Hematopoietic multipotent progenitor cell treated with erythropoietin and hydrocortisone succinate and interleukin-3 and kit ligand, for 17 days (in vitro differentiated cells): ENCODE measurements around the gene C3orf22.
"Not testable (repeated sequence)": the region's sequence is repeated elsewhere in the genome, so short reads cannot be mapped to it uniquely, and the experiment has no call there.

Source experiments
- DNase-seq: peaks from one replicate; pipeline ENCODE4 v3.0.0-alpha.2; 2015; ENCODE audit warnings: low spot score

C3orf22 gene, protein sequence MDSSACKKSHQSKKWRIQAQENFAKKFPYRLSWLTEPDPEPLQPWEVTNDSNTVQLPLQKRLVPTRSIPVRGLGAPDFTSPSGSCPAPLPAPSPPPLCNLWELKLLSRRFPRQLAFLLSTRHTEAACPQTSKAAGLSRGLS

DNA sequence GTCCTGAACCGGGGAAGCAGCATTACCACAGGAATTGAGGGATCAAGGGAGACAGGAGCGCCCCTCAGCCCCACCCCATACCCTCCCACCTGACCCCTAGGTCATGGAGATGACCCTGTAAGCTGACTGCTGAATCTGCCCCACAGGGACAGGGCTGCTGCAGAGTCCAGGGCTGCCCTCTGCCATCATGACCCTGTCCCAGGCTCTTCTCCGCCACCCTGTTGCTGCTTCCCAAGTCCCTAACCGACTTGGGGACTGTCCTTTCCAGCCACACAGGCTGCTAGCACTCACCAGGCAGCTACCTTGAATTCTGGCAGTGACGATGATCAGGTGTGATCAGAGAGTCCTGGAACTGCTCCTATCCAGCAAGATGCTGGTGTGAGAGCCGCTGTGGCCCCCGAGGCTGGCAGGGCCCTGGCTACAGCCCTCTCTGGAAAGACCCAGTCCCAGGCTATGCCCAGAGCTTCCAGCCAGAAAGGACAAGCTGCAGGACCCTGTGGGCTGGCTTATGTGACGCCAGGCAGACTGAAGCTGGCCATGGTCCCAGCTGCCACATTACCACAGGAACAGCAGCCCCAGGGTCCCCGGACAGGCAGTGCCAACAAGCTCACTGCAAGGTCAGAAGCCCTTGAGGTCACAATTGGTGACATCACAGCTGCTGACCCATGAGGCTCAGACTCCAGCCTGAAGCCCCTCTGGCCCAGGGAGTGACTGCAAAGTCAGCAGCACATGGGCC is at the start of gene C3orf22:
TSS of gene C3orf22 (minus strand) at position 597 of the 736 bp plus-strand sequence. CDS start 5,542 bp downstream, outside the sequence.
- no peak for DNase-seq

GRCh38 chr3:126607214-126607908 is 48.6 kb upstream of the C3orf22 start:
- DNase-seq, result no peak

DNA sequence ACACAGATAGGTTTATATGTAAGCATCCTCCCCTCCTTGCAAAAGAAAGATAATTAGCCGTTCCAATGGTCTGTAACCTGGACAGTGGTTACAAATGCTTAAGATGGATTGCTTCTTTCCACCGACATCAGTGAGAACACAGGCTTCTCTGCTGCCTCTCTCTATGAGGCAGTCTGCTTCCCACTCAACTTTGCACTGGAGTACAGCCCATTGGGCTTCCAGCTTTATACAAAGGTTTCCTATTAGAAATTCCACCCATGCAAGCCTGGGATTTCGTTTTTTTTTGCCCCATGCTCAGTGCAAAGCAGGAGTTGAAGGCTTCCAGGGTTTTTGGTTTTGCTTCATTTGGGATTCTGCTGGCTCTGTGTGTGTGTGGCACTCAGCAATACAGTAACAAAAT is 47.3 kb upstream of the C3orf22 start:
- DNase-seq, result no peak

DNA sequence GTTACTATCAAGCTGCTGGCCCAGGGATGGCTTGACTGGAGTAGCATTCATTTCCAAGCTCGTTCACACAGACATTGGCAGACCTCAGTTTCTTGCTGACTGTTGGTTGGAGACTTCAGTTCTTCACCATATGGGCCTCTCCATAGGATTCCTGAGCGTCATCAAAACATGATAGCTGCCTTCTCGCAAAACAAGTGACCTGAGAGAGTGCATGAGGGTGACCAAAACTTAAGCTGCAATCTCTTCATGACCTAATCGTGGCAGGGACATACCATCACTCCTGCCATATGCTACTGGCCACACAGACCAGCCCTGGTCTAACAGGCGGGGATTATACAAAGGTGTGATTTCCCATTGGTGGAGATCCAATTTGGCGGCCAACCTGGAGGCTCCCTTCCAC is 46.0 kb upstream of the C3orf22 start:
- DNase-seq, result no peak

DNA sequence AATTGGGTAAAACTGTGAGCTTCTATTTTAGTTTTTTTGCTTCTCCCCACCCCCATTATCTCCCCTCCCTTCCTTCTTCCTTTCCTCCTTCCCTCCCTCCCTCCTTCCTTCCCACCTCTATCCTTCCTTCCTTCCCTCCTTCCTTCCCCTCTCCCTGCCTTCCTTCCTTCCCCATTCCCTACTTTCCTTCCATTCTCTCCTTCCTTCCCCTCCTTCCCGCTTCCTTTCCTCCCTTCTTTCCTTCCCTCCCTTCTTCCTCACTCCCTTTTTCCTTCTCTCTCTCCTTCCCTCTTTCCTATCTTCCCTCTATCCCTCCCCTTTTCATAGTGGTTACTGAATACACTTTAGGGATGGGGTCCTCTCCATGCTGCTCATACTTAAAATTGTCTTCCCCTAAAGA is 40.4 kb upstream of the C3orf22 start:
- no peak for DNase-seq

- not testable (repeated sequence) for DNase-seq
These were observed 36.7 kb upstream of the C3orf22 start for GRCh38 chr3:126595479-126595878.

- not testable (repeated sequence) for DNase-seq
These were observed 32.8 kb upstream of the C3orf22 start for GRCh38 chr3:126591515-126591914.

GRCh38 chr3:126582311-126582710 is 23.6 kb upstream of the C3orf22 start:
- DNase-seq, result no peak

DNA sequence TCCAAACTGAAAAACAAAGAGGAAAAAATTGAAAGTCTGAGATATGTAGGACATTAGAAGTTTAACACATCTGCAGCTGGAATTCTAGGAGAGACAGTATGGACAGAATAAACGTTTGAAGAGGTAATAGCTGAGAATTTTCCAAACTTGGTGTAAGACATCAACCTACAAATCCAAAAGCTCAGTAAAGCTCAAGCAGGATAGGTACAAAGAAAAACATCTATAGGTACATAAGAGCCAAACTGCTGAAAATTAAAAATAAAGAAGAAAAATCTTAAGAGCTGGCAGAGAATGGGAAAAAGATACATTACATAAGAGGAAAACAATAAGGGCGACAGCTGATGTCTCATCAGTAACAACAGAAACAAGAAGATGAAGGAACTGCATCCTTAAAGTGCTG is 22.8 kb upstream of the C3orf22 start:
- no peak for DNase-seq

DNA sequence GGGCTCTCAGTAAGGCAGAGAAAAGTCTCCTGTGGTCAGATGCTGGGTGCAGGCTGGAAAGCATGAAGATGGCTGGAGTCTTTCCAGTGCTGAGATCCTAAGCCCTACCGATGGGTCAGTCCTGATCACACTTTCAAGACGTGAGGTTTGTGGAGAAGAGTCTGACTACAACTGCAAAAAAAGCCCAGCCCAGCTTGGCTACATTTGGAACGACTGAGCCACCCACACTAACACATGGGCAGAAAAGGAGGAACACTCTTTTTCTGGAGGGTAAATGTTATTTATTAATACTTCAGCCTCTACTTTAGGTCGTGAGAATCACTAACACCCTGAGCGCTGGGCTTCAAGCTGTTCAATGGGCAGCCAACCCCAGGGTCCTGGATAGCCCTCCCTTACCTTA is 22.0 kb upstream of the C3orf22 start:
- no peak for DNase-seq

- DNase-seq, result no peak
These were observed 20.0 kb upstream of the C3orf22 start for GRCh38 chr3:126578702-126579101.

DNA sequence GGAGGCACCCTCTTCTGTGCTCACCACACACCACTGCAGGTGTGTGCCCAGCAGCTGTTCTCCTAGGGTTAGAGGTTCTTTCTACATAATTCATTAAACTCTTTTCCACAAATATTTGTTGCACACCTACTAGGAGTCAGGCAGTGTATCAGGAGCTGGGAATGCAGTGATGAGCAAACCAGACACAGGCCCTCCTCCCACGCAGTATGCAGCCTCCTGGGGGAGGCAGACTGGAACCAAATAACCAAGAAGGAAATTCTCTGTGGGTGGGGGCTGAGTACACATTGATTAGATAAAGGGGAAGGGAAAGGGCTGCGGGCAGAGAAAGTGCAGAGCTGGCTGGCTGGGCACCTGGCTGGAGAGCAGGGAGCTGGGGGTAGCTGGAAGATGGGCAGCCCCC is 18.5 kb upstream of the C3orf22 start:
- no peak for DNase-seq

- no peak for DNase-seq
These were observed 14.9 kb upstream of the C3orf22 start for GRCh38 chr3:126573492-126574117.

GRCh38 chr3:126571078-126571477 is 12.3 kb upstream of the C3orf22 start:
- DNase-seq, result no peak

- no peak for DNase-seq
These were observed 11.4 kb upstream of the C3orf22 start for GRCh38 chr3:126570103-126570541.

DNA sequence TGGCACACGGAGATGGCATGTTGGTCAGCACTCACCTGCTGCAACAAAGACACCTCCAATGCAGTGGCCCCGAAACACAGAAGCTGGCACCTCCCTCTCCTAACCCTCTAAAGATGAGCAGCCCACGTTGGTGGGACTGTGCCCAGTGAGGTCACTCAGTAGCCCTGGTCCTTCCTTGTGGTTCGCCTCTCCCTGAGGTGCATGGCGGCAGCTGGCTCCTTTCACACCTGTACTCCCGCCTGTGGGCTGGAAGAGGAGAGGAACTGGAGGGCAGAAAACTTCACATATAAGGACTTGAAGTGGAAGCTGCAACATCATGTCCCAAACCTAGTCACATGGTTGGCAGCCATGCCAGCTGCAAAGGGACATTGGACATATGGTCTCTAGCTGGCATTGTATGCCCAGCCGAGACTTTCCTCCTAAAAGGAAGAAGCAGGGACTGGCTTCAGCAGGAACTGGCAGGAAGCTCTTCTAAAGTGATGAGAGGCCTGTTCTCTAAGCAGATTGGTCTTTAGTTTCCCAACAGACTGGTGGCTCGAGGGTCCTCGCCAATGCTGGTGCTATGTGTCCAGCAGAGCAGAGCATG is 10.8 kb upstream of the C3orf22 start:
- DNase-seq, result no peak

GRCh38 chr3:126568776-126569342 is 10.1 kb upstream of the C3orf22 start:
- no peak for DNase-seq

- DNase-seq, result no peak
These were observed 9.1 kb upstream of the C3orf22 start for GRCh38 chr3:126567696-126568438.

DNA sequence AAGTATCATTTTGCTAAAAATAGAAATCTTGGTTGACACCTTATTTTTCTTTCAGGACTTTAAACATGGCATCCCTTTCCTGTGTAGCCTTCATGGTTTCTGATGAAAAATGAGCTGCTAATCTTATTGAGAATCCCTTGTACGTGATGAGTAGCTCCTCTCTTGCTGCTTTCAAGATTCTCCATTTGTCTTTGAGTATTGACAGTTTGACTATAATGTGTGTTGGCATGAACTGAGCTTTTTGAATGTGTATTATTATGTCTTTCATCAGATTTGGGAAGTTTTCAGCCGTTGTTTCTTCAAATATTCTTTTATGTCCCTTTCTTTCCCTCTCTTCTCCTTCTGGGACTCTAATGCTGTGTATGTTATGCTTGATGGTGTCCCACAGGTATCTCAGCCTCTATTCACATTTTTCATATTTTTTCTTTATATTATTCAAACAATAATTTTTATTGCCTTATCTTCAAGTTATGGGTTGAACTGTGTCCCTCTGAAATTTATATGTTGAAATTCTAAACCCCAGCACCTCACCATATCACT is 4.1 kb upstream of the C3orf22 start:
- no peak for DNase-seq

- DNase-seq, result no peak
These were observed 971 bp downstream of the C3orf22 start for GRCh38 chr3:126557761-126558160.

DNA sequence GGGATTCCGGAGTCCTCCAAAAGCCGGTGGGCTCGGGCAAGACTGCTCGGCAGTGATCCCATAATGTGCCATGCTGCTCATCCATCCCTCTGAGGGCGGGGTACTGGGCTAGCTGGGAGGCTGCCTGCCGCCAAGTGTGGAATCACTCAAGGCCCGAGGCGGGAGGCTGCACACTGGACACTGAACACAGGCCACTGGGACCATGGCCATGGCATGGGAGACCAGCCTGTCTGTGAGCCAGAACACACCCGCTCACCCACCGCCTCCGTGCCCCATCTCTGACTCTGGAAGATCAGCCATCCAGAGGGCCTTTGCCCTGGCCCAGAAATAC is 1.4 kb downstream of the C3orf22 start:
- no peak for DNase-seq
